Ishikawa (cell line): ENCODE data around the gene NUP205.

Source experiments
- CREB1 ChIP-seq: IDR thresholded peaks from 2 replicates; pipeline ENCODE4 v1.6.1; 2012; ENCODE audit warnings: low read depth
- RAD21 ChIP-seq: IDR thresholded peaks from 2 replicates; pipeline ENCODE4 v1.6.1; 2012; ENCODE audit warnings: low read depth
- TAF1 ChIP-seq: IDR thresholded peaks from 2 replicates; pipeline ENCODE4 v1.6.1; 2012; ENCODE audit warnings: low read depth, mild to moderate bottlenecking
- YY1 ChIP-seq: IDR thresholded peaks from 2 replicates; pipeline ENCODE4 v1.6.1; 2012; ENCODE audit warnings: low read depth
- TF ChIP-seq, protein P1 (sequence below): IDR thresholded peaks from 2 replicates; pipeline ENCODE4 v1.6.1; 2012; ENCODE audit warnings: low read depth, mild to moderate bottlenecking

DNA sequence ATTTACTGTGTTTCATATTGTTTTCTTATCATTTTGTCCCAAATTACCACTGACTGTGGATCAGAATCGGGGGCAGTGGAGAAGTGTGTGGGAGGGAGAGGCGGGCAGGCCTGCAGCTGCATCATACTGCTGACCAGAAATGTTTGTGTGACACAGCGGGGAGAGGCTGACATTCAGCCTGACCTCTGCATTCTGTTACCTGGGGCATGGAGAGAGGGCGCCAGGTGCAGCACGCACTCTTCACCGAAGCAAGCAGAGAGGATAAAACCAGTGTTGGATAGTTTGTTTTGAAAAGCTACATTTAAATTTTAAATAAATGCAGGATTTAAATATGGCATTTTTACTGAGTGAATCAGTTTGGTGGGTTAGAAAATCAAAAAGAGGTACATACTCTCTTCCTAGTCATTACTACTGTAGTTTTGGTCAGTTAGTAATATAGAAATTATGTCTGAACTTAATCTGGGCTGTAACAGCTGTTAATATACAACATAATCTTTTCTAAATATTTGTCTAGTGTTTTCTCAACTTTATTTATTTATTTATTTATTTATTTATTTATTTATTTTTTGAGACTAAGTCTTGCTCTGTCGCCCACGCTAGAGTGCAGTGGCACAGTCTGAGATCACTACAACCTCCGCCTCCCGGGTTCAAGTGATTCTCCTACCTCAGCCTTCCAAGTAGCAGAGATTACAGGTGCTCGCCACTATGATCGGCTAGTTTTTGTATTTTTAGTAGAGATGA lies 95.8 kb downstream of the NUP205 start:
- no peak for TF ChIP-seq RAD21
- no peak for TF ChIP-seq CREB1
- no peak for TF ChIP-seq TAF1
- TF ChIP-seq YY1: no peak
- TF ChIP-seq, protein P1, sequence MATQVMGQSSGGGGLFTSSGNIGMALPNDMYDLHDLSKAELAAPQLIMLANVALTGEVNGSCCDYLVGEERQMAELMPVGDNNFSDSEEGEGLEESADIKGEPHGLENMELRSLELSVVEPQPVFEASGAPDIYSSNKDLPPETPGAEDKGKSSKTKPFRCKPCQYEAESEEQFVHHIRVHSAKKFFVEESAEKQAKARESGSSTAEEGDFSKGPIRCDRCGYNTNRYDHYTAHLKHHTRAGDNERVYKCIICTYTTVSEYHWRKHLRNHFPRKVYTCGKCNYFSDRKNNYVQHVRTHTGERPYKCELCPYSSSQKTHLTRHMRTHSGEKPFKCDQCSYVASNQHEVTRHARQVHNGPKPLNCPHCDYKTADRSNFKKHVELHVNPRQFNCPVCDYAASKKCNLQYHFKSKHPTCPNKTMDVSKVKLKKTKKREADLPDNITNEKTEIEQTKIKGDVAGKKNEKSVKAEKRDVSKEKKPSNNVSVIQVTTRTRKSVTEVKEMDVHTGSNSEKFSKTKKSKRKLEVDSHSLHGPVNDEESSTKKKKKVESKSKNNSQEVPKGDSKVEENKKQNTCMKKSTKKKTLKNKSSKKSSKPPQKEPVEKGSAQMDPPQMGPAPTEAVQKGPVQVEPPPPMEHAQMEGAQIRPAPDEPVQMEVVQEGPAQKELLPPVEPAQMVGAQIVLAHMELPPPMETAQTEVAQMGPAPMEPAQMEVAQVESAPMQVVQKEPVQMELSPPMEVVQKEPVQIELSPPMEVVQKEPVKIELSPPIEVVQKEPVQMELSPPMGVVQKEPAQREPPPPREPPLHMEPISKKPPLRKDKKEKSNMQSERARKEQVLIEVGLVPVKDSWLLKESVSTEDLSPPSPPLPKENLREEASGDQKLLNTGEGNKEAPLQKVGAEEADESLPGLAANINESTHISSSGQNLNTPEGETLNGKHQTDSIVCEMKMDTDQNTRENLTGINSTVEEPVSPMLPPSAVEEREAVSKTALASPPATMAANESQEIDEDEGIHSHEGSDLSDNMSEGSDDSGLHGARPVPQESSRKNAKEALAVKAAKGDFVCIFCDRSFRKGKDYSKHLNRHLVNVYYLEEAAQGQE: no peak
